Testis (tissue), 3 donors: ENCODE measurements around the gene SCGB1D1. TPM values are rescaled to one million over a fixed set of nuclear protein-coding genes. Genes with fewer than 3 reads are reported as not detected.

Experiments used
- DNase-seq: peaks from one replicate; pipeline ENCODE4 v3.0.0-alpha.2; 2019
- H3K27ac ChIP-seq, 2 donors: fragments of 200-600 bp; sonication (generic); one replicate each; pipeline ENCODE4 v1.5.1; 2019
- H3K27me3 ChIP-seq: fragments of 200-600 bp; sonication (generic); one replicate; pipeline ENCODE4 v1.5.1; 2019
- H3K36me3 ChIP-seq: fragments of 200-600 bp; sonication (generic); one replicate; pipeline ENCODE4 v1.5.1; 2017; ENCODE audit warnings: low read depth; ENCODE audit errors: missing control alignments
- H3K4me1 ChIP-seq: fragments of 200-600 bp; sonication (generic); one replicate; pipeline ENCODE4 v1.5.1; 2019
- H3K4me3 ChIP-seq, 2 donors: fragments of 200-600 bp; sonication (generic); one replicate each; pipeline ENCODE4 v1.5.1; 2017 to 2019
- H3K9me3 ChIP-seq: fragments of 200-600 bp; sonication (generic); one replicate; pipeline ENCODE4 v1.5.1; 2017
- CTCF ChIP-seq, 3 experiments: fragments of 450-650 bp in 2 of 3; fragments of 200-600 bp in 1 of 3; sonication (generic) in 1 of 3; IDR thresholded peaks; one replicate each; pipeline ENCODE4 v1.5.1; 2016 to 2019; ENCODE audit warnings: antibody characterized with exemption in 3 of 3, mild to moderate bottlenecking in 2 of 3, moderate library complexity in 1 of 3
- POLR2A ChIP-seq: fragments of 450-650 bp; IDR thresholded peaks from one replicate; pipeline ENCODE4 v1.6.1; 2017; ENCODE audit warnings: antibody characterized with exemption, mild to moderate bottlenecking, moderate library complexity
- WGBS, 2 donors: methylation state at CpG; one replicate each; pipeline ENCODE4 v1.1.5; 2018; 5-methylcytosine and 5-hydroxymethylcytosine counted together
- intact Hi-C: fragments of 100-400 bp; cut with DNase I; formaldehyde crosslinking; loops from one replicate; pipeline ENCODE4 v1.15.1; 2023; ENCODE audit warnings: low total_unique reads
- polyA plus RNA-seq: library from polyadenylated mRNA; stranded (reverse); fragments of 350-450 nt; fragmentation: Illumina TruSeq; extraction: RNeasy Lipid Tissue Mini Kit (QIAGEN cat#74804); gene quantifications from one replicate; pipeline ENCODE4 v1.2.3, GENCODE V29; 2014; ENCODE audit warnings: low read depth, low replicate concordance; ENCODE audit not compliant: insufficient read depth
- total RNA-seq, 2 donors: library from RNA; depleted of rRNA; stranded (reverse); fragments of >200 nt; gene quantifications; one replicate each; pipeline ENCODE4 v1.2.3, GENCODE V29; 2016

SCGB1D1 gene
- total and polyA plus RNA-seq, 3 donors from 2014 or later, result not detected

GRCh38 chr11:62208785-62209144, 18.7 kb downstream of the SCGB1D1 start:
- Histone ChIP-seq H3K27me3 (no peaks in the 10 kb centered on the region), H3K36me3 (no peaks in the 10 kb centered on the region), H3K27ac (no peak overlapping the region), H3K4me1 (no peaks in the 10 kb centered on the region), H3K9me3 (no peaks in the 10 kb centered on the region), H3K4me3 (no peak overlapping the region)
- TF ChIP-seq CTCF (IDR thresholded peaks at IDR 0.05) (no peak), POLR2A (no peak)
- DNase-seq, result no peak
- 71 to 84% methylated on average over 4 of the region's 4 CpGs for WGBS, 2 donors
- intact Hi-C loops, result no loop called here

GRCh38 chr11:62217191-62217748, 27.3 kb downstream of the SCGB1D1 start:
- DNase-seq, result no peak
- TF ChIP-seq POLR2A (no peak), CTCF (IDR thresholded peaks at IDR 0.05) (peak in 1 of 3 experiments; percentile 4)
- WGBS, 2 donors, result 55 to 65% methylated on average over 5 of the region's 5 CpGs
- intact Hi-C loops, result no loop called here
- no peak overlapping the region for H3K4me3 ChIP-seq
- H3K27me3 ChIP-seq, result no peaks in the 10 kb centered on the region
- H3K9me3 ChIP-seq, result no peaks in the 10 kb centered on the region
- no peaks in the 10 kb centered on the region for H3K4me1 ChIP-seq
- H3K36me3 ChIP-seq, result no peaks in the 10 kb centered on the region
- no peak overlapping the region for H3K27ac ChIP-seq

GRCh38 chr11:62221498-62221897, 31.5 kb downstream of the SCGB1D1 start:
- H3K36me3 ChIP-seq, result no peaks in the 10 kb centered on the region
- DNase-seq, result no peak
- intact Hi-C loops, result no loop called here
- no peak overlapping the region for H3K4me3 ChIP-seq
- WGBS, 2 donors, result 91 to 94% methylated on average over 3 of the region's 3 CpGs
- no peaks in the 10 kb centered on the region for H3K27me3 ChIP-seq
- no peak for TF ChIP-seq POLR2A
- TF ChIP-seq CTCF (IDR thresholded peaks at IDR 0.05), result no peak
- no peaks in the 10 kb centered on the region for H3K4me1 ChIP-seq
- no peak overlapping the region for H3K27ac ChIP-seq
- H3K9me3 ChIP-seq, result no peaks in the 10 kb centered on the region

- DNase-seq, result no peak
- intact Hi-C loops, result no loop called here
- no peak for TF ChIP-seq CTCF (IDR thresholded peaks at IDR 0.05)
- TF ChIP-seq POLR2A, result no peak
These were observed 33.1 kb downstream of the SCGB1D1 start for GRCh38 chr11:62223095-62223494.

GRCh38 chr11:62233730-62234129, 43.7 kb downstream of the SCGB1D1 start:
- no peak for DNase-seq
- intact Hi-C loops, result no loop called here
- no peaks in the 10 kb centered on the region for H3K27me3 ChIP-seq
- H3K36me3 ChIP-seq, result no peaks in the 10 kb centered on the region
- H3K4me1 ChIP-seq, result no peaks in the 10 kb centered on the region
- TF ChIP-seq POLR2A (no peak), CTCF (IDR thresholded peaks at IDR 0.05) (no peak)
- H3K27ac ChIP-seq, result no peak overlapping the region
- H3K4me3 ChIP-seq, result no peak overlapping the region
- H3K9me3 ChIP-seq, result no peaks in the 10 kb centered on the region

More at GRCh38 chr11:62223095-62223494, 33.1 kb downstream of the SCGB1D1 start:
- Histone ChIP-seq H3K36me3 (no peaks in the 10 kb centered on the region), H3K4me3 (no peak overlapping the region), H3K9me3 (no peaks in the 10 kb centered on the region), H3K27ac (no peak overlapping the region), H3K4me1 (no peaks in the 10 kb centered on the region), H3K27me3 (no peaks in the 10 kb centered on the region)
